ENCODE data around the gene COL17A1. TPM values are rescaled to one million over a fixed set of nuclear protein-coding genes. Genes with fewer than 3 reads are reported as not detected.
A peak's percentile ranks its signal among the peaks of the same experiment; 100 is the strongest.

The COL17A1 gene
- total RNA-seq, 1 experiment from 2014 or later: 1.2 TPM

DNA sequence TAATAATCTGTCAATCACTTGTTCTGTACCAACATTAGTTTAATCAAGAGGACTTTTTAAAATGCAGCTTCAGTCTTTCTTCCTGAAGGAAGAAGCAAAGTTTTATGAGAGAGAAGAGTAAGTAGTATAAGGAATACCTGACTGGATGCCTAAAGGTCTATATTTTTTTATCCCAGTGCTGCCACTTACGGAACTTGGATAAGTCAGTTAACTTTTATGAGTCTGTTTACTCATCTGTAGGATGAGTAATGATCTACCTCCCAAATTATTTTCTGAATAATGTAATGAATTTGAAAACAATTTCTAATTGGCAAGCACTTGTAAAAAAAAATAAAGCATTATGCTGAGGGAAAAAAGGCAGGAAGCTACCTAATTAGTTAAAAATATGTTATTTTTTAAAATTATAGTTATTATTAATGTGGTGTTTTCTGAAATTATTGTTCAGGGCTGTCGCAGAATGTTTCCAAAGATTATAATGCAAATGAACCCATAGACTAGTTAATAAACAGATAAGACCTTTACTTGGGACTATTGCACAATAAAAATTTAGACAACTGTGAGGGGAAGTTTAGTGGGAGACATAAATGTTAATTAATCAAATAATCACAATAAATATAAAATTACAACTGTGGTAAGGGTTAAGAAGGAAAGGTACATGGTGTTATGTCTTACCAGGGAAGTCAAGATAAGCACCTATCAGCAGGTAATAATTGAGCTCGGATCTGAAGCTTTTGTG lies 94.1 kb downstream of the COL17A1 start:
- intact Hi-C loops (cut with micrococcal nuclease): no loop called here
- DNase-seq (peak; percentile 51), ATAC-seq (peak; percentile 84)
- H3K4me1 ChIP-seq (ENCODE audit: insufficient read depth, low read length): peaks cover 12% of the 10 kb centered on the region; the same call in 1 of the 2 replicates
- H3K27me3 ChIP-seq (ENCODE audit: low read length): no peaks in the 10 kb centered on the region
- H3K4me3 ChIP-seq (ENCODE audit: low read length): no peak overlapping the region
- POLR2A ChIA-PET (ENCODE audit: unreplicated experiment): interaction anchor here (0.5 to 0.7 kb wide), 2 partner anchors 70 to 129 kb away, joined by 10 to 12 read pairs; no protein-coding TSS in a partner anchor
- peaks cover 27% of the 10 kb centered on the region for H3K79me2 ChIP-seq (ENCODE audit: low read length)
- no peak overlapping the region for H2AFZ ChIP-seq (ENCODE audit: low read length)
- H4K20me1 ChIP-seq (ENCODE audit: low read length): no peaks in the 10 kb centered on the region
- no peaks in the 10 kb centered on the region for H3F3A ChIP-seq (ENCODE audit: low read length, unreplicated experiment)
- H3K36me3 ChIP-seq (ENCODE audit: low read depth, low read length): peaks cover 4% of the 10 kb centered on the region; the same call in 1 of the 2 replicates
- TF ChIP-seq EZH2phosphoT487 (IDR thresholded peaks at IDR 0.05; ENCODE audit: borderline replicate concordance, low read length) (no peak), EZH2 (IDR thresholded peaks at IDR 0.05; ENCODE audit: low read length, unreplicated experiment) (no peak)
- TF ChIP-seq, protein P1, sequence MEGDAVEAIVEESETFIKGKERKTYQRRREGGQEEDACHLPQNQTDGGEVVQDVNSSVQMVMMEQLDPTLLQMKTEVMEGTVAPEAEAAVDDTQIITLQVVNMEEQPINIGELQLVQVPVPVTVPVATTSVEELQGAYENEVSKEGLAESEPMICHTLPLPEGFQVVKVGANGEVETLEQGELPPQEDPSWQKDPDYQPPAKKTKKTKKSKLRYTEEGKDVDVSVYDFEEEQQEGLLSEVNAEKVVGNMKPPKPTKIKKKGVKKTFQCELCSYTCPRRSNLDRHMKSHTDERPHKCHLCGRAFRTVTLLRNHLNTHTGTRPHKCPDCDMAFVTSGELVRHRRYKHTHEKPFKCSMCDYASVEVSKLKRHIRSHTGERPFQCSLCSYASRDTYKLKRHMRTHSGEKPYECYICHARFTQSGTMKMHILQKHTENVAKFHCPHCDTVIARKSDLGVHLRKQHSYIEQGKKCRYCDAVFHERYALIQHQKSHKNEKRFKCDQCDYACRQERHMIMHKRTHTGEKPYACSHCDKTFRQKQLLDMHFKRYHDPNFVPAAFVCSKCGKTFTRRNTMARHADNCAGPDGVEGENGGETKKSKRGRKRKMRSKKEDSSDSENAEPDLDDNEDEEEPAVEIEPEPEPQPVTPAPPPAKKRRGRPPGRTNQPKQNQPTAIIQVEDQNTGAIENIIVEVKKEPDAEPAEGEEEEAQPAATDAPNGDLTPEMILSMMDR (conservative IDR thresholded peaks at IDR 0.05; ENCODE audit: low read depth, low read length): no peak
- 0 out of 2 replicates have a peak overlapping the region, but pooled peaks have one; percentile 2 for H3K4me2 ChIP-seq (ENCODE audit: low read length)
- H3K9me3 ChIP-seq (ENCODE audit: low read length): no peaks in the 10 kb centered on the region
- BruUV-seq (replicated peaks): no TSS peak
- H3K9me2 ChIP-seq (replicated peaks; ENCODE audit: low read length): no peaks in the 10 kb centered on the region
- no peak overlapping the region for H3K9ac ChIP-seq (ENCODE audit: low read length)
- no peak overlapping the region for H3K27ac ChIP-seq (ENCODE audit: low read length)
- CTCF ChIA-PET: no interaction called here

- no peak overlapping the region for H3K4me2 ChIP-seq (ENCODE audit: low read length)
- H3K27me3 ChIP-seq (ENCODE audit: low read length): no peaks in the 10 kb centered on the region
- peaks cover 12% of the 10 kb centered on the region; the same call in 1 of the 2 replicates for H3K4me1 ChIP-seq (ENCODE audit: insufficient read depth, low read length)
- peaks cover 4% of the 10 kb centered on the region; the same call in 1 of the 2 replicates for H3K36me3 ChIP-seq (ENCODE audit: low read depth, low read length)
- ChIA-PET CTCF (no interaction called here), POLR2A (ENCODE audit: unreplicated experiment) (no interaction called here)
- TF ChIP-seq, protein P1 (conservative IDR thresholded peaks at IDR 0.05; ENCODE audit: low read depth, low read length): no peak
- TF ChIP-seq EZH2phosphoT487 (IDR thresholded peaks at IDR 0.05; ENCODE audit: borderline replicate concordance, low read length) (no peak), EZH2 (IDR thresholded peaks at IDR 0.05; ENCODE audit: low read length, unreplicated experiment) (no peak)
- no peaks in the 10 kb centered on the region for H4K20me1 ChIP-seq (ENCODE audit: low read length)
- H3K9ac ChIP-seq (ENCODE audit: low read length): no peak overlapping the region
- intact Hi-C loops (cut with micrococcal nuclease): no loop called here
- DNase-seq (no peak), ATAC-seq (no peak)
- H3K9me2 ChIP-seq (replicated peaks; ENCODE audit: low read length): no peaks in the 10 kb centered on the region
- no peak overlapping the region for H3K27ac ChIP-seq (ENCODE audit: low read length)
- H3K4me3 ChIP-seq (ENCODE audit: low read length): no peak overlapping the region
- no peaks in the 10 kb centered on the region for H3K9me3 ChIP-seq (ENCODE audit: low read length)
- H3F3A ChIP-seq (ENCODE audit: low read length, unreplicated experiment): no peaks in the 10 kb centered on the region
- H3K79me2 ChIP-seq (ENCODE audit: low read length): peaks cover 36% of the 10 kb centered on the region
- BruUV-seq (replicated peaks): no TSS peak
- H2AFZ ChIP-seq (ENCODE audit: low read length): no peak overlapping the region
These were observed 95.1 kb downstream of the COL17A1 start for GRCh38 chr10:103990531-103990930.

GRCh38 chr10:103990121-103990520 lies 95.6 kb downstream of the COL17A1 start:
- no peak overlapping the region for H3K9ac ChIP-seq (ENCODE audit: low read length)
- TF ChIP-seq EZH2 (IDR thresholded peaks at IDR 0.05; ENCODE audit: low read length, unreplicated experiment) (no peak), EZH2phosphoT487 (IDR thresholded peaks at IDR 0.05; ENCODE audit: borderline replicate concordance, low read length) (no peak)
- TF ChIP-seq, protein P1 (conservative IDR thresholded peaks at IDR 0.05; ENCODE audit: low read depth, low read length): no peak
- peaks cover 40% of the 10 kb centered on the region for H3K79me2 ChIP-seq (ENCODE audit: low read length)
- H3K4me3 ChIP-seq (ENCODE audit: low read length): no peak overlapping the region
- H3K9me2 ChIP-seq (replicated peaks; ENCODE audit: low read length): no peaks in the 10 kb centered on the region
- H3K9me3 ChIP-seq (ENCODE audit: low read length): no peaks in the 10 kb centered on the region
- no peaks in the 10 kb centered on the region for H4K20me1 ChIP-seq (ENCODE audit: low read length)
- DNase-seq: no peak
- H3K27me3 ChIP-seq (ENCODE audit: low read length): no peaks in the 10 kb centered on the region
- H3K4me2 ChIP-seq (ENCODE audit: low read length): no peak overlapping the region
- no peak for ATAC-seq
- peaks cover 12% of the 10 kb centered on the region; the same call in 1 of the 2 replicates for H3K4me1 ChIP-seq (ENCODE audit: insufficient read depth, low read length)
- H2AFZ ChIP-seq (ENCODE audit: low read length): no peak overlapping the region
- intact Hi-C loops (cut with micrococcal nuclease): no loop called here
- no peaks in the 10 kb centered on the region for H3F3A ChIP-seq (ENCODE audit: low read length, unreplicated experiment)
- CTCF ChIA-PET: no interaction called here
- peaks cover 4% of the 10 kb centered on the region; the same call in 1 of the 2 replicates for H3K36me3 ChIP-seq (ENCODE audit: low read depth, low read length)
- BruUV-seq (replicated peaks): no TSS peak
- no peak overlapping the region for H3K27ac ChIP-seq (ENCODE audit: low read length)
- POLR2A ChIA-PET (ENCODE audit: unreplicated experiment): no interaction called here
